ENCODE measurements around the gene ZBTB17.

DNA sequence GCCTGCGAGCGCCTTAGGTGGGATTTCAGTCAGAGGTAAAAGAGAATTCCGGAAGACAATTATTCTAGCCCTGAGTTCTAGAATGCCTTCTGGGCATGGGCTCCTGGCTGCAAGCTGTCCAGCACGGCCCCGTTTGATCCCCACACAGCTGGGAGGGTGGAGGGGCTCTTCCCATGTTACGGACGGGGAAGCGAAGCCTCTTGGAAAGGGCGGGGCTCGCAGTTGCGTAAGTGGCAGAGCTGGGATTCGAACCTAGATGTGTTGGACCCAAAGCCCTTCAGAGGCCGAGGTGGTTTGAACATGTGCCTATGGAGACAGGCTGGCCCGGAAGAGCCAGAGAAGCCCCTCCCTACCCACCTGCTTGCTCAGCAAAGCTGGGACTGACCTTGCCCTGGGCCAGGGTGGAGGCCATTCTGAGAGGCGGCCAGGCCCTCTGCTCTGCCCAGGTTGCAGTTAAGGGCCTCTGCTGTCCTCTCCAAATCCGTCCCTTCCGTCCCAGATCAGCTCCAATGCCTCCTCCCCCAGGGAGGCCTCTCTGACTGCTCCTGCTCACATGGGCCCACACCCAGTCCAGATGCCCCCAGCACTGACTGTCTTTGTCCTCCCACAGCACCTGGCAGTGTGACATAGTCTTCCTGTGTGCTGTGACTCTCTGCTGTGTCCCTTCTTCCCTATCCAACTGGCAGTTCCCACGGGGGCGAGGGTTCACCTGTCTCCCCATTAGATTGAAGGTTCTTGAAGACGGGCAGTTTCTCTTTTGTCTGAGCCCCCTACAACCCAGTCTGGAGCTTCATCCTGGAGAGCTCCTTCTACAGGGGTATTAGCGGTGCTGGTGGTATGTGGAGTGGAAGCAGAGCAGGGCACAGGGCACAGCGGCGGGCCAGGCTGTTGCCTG is 43.1 kb upstream of the ZBTB17 start:
- TF ChIP-seq, protein P1, sequence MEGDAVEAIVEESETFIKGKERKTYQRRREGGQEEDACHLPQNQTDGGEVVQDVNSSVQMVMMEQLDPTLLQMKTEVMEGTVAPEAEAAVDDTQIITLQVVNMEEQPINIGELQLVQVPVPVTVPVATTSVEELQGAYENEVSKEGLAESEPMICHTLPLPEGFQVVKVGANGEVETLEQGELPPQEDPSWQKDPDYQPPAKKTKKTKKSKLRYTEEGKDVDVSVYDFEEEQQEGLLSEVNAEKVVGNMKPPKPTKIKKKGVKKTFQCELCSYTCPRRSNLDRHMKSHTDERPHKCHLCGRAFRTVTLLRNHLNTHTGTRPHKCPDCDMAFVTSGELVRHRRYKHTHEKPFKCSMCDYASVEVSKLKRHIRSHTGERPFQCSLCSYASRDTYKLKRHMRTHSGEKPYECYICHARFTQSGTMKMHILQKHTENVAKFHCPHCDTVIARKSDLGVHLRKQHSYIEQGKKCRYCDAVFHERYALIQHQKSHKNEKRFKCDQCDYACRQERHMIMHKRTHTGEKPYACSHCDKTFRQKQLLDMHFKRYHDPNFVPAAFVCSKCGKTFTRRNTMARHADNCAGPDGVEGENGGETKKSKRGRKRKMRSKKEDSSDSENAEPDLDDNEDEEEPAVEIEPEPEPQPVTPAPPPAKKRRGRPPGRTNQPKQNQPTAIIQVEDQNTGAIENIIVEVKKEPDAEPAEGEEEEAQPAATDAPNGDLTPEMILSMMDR (IDR thresholded peaks at IDR 0.05): no peak
- TF ChIP-seq POLR2A (IDR thresholded peaks at IDR 0.05): peak in 1 of 2 donors; percentile 18

All from heart left ventricle (tissue), 13 donors.